ENCODE data around the gene PLA2G12B. TPM values are rescaled to one million over a fixed set of nuclear protein-coding genes. Genes with fewer than 3 reads are reported as not detected.
"Not testable (repeated sequence)": the region's sequence is repeated elsewhere in the genome, so short reads cannot be mapped to it uniquely, and the experiment has no call there.

Gene PLA2G12B
- total RNA-seq = not detected in 2 replicates

GRCh38 chr10:72954596-72955554 is at the start of gene PLA2G12B:
TSS of gene PLA2G12B (minus strand) at chr10:72954806. CDS start at chr10:72954685, 121 bp downstream.
- no peak for TF ChIP-seq CTCF (IDR thresholded peaks at IDR 0.05; ENCODE audit: insufficient read depth, low read length, severe bottlenecking)
- H3K36me3 ChIP-seq (ENCODE audit: control insufficient read depth, insufficient read depth, low read length) = no peaks in the 10 kb centered on the region
- FAIRE-seq = no peak

GRCh38 chr10:73003822-73004221 is 49.2 kb upstream of the PLA2G12B start:
- FAIRE-seq (no peak), DNase-seq (ENCODE audit: low read depth) (no peak)
- H3K4me3 ChIP-seq (ENCODE audit: low read depth, low read length) = no peak overlapping the region
- no peaks in the 10 kb centered on the region for H3K36me3 ChIP-seq (ENCODE audit: control insufficient read depth, insufficient read depth, low read length)
- H3K27me3 ChIP-seq (ENCODE audit: control insufficient read depth, insufficient read depth, low read length) = no peaks in the 10 kb centered on the region
- no peak for TF ChIP-seq CTCF (IDR thresholded peaks at IDR 0.05; ENCODE audit: insufficient read depth, low read length, severe bottlenecking)

More at GRCh38 chr10:72954596-72955554, at the start of gene PLA2G12B:
- peaks cover 3% of the 10 kb centered on the region for H3K27me3 ChIP-seq (ENCODE audit: control insufficient read depth, insufficient read depth, low read length)
- no peak within 1 kb of the TSS for H3K4me3 ChIP-seq (ENCODE audit: low read depth, low read length)
- no peak for DNase-seq (ENCODE audit: low read depth)

GRCh38 chr10:73000973-73001372 is 46.4 kb upstream of the PLA2G12B start:
- no peak overlapping the region for H3K4me3 ChIP-seq (ENCODE audit: low read depth, low read length)
- TF ChIP-seq CTCF (IDR thresholded peaks at IDR 0.05; ENCODE audit: insufficient read depth, low read length, severe bottlenecking) = no peak
- DNase-seq (ENCODE audit: low read depth) = no peak
- no peaks in the 10 kb centered on the region for H3K27me3 ChIP-seq (ENCODE audit: control insufficient read depth, insufficient read depth, low read length)
- no peaks in the 10 kb centered on the region for H3K36me3 ChIP-seq (ENCODE audit: control insufficient read depth, insufficient read depth, low read length)
- no peak for FAIRE-seq

- no peaks in the 10 kb centered on the region for H3K27me3 ChIP-seq (ENCODE audit: control insufficient read depth, insufficient read depth, low read length)
- H3K4me3 ChIP-seq (ENCODE audit: low read depth, low read length) = no peak overlapping the region
- DNase-seq (ENCODE audit: low read depth) (no peak), FAIRE-seq (no peak)
- TF ChIP-seq CTCF (IDR thresholded peaks at IDR 0.05; ENCODE audit: insufficient read depth, low read length, severe bottlenecking) = no peak
- no peaks in the 10 kb centered on the region for H3K36me3 ChIP-seq (ENCODE audit: control insufficient read depth, insufficient read depth, low read length)
These were observed 42.5 kb upstream of the PLA2G12B start for GRCh38 chr10:72997099-72997498.

- not testable (repeated sequence) for H3K27me3 ChIP-seq (ENCODE audit: control insufficient read depth, insufficient read depth, low read length); H3K36me3 ChIP-seq (ENCODE audit: control insufficient read depth, insufficient read depth, low read length); DNase-seq (ENCODE audit: low read depth); FAIRE-seq; H3K4me3 ChIP-seq (ENCODE audit: low read depth, low read length)
These were observed 40.9 kb upstream of the PLA2G12B start for GRCh38 chr10:72995459-72995858.

- DNase-seq (ENCODE audit: low read depth); H3K27me3 ChIP-seq (ENCODE audit: control insufficient read depth, insufficient read depth, low read length); H3K4me3 ChIP-seq (ENCODE audit: low read depth, low read length); H3K36me3 ChIP-seq (ENCODE audit: control insufficient read depth, insufficient read depth, low read length); FAIRE-seq: not testable (repeated sequence)
These were observed 35.2 kb upstream of the PLA2G12B start for GRCh38 chr10:72989771-72990170.

- not testable (repeated sequence) for FAIRE-seq; H3K36me3 ChIP-seq (ENCODE audit: control insufficient read depth, insufficient read depth, low read length); DNase-seq (ENCODE audit: low read depth); H3K27me3 ChIP-seq (ENCODE audit: control insufficient read depth, insufficient read depth, low read length); H3K4me3 ChIP-seq (ENCODE audit: low read depth, low read length)
These were observed 30.0 kb upstream of the PLA2G12B start for GRCh38 chr10:72984618-72985017.

All from bronchial epithelial cell (primary cell).